HepG2 (cell line): ENCODE results near the gene SCG2. TPM values are rescaled to one million over a fixed set of nuclear protein-coding genes. Genes with fewer than 3 reads are reported as not detected.

Experiments
- ATAC-seq: fragments of 200-7000 bp; cut with Tn5 transposase; 3 replicates; pipeline ENCODE4 v1.9.1; 2020; ENCODE audit warnings: mild to moderate bottlenecking, moderate library complexity
- BruUV-seq: library from RNA; stranded (reverse); fragments of 400-500 nt; replicated peaks from 2 replicates; lab custom pipeline; 2021; lab: Mats Ljungman, UMichigan
- CTCF ChIA-PET: fragments of 300-600 bp; formaldehyde crosslinking; extraction: SDS; loops from one replicate; lab custom pipeline; 2021; ENCODE audit warnings: low total read pairs, inconsistent platforms, low intra/inter-chr PET ratio; lab: Yijun Ruan, JAX
- POLR2A ChIA-PET: fragments of 350-600 bp; sonication (Branson Sonifier 250); formaldehyde crosslinking; loops from one replicate; lab custom pipeline; 2020; ENCODE audit warnings: antibody characterized with exemption, inconsistent platforms; lab: Yijun Ruan, JAX
- DNase-seq: peaks from one replicate; pipeline ENCODE4 v3.0.0-alpha.2; 2015; ENCODE audit warnings: low spot score
- FAIRE-seq: peaks from 3 replicates; lab custom pipeline; 2011; peaks lifted over from hg19 to GRCh38; lab: Jason Lieb, UNC
- H2AFZ ChIP-seq: one replicate; pipeline ENCODE4 v1.6.1; 2011; ENCODE audit warnings: low read length, inconsistent platforms
- H3K27ac ChIP-seq: fragments of 300-600 bp; 3 replicates; pipeline ENCODE4 v1.8.0; 2011; ENCODE audit warnings: mixed run types, mild to moderate bottlenecking, mixed read lengths, low read length, inconsistent platforms; ENCODE audit not compliant: insufficient read depth; ENCODE audit errors: extremely low read length
- H3K27me3 ChIP-seq, 2 experiments: fragments of 200-600 bp in 1 of 2; 2 replicates in 1 of 2; 3 replicates in 1 of 2; pipeline versions ENCODE4 v1.6.0 to v1.8.0; 2011; ENCODE audit warnings: low read length in 2 of 2, mild to moderate bottlenecking in 2 of 2, moderate library complexity in 2 of 2, inconsistent platforms in 1 of 2; ENCODE audit not compliant: insufficient read depth in 2 of 2, control insufficient read depth in 1 of 2
- H3K36me3 ChIP-seq, 2 experiments: fragments of 200-600 bp in 1 of 2; replicated peaks in 1 of 2; 2 replicates in 1 of 2; 3 replicates in 1 of 2; pipeline versions ENCODE4 v1.5.1 to v1.8.0; 2011; ENCODE audit warnings: low read length in 2 of 2, inconsistent platforms in 1 of 2; ENCODE audit not compliant: insufficient read depth in 2 of 2, control insufficient read depth in 1 of 2
- H3K4me1 ChIP-seq: 2 replicates; pipeline ENCODE4 v1.5.1; 2012; ENCODE audit warnings: low read length, inconsistent platforms; ENCODE audit not compliant: insufficient read depth
- H3K4me2 ChIP-seq: 2 replicates; pipeline ENCODE4 v1.6.0; 2011; ENCODE audit warnings: low read depth, low read length, inconsistent platforms
- H3K4me3 ChIP-seq, 3 experiments: fragments of 200-600 bp in 1 of 3; sonication (generic), shearing (Covaris generic) in 1 of 3; replicated peaks in 1 of 3; 2 replicates each; pipeline ENCODE4 v1.5.1; 2011 to 2016; ENCODE audit warnings: low read length in 3 of 3, inconsistent platforms in 2 of 3, low read depth in 2 of 3, mild to moderate bottlenecking in 2 of 3, control low read depth in 1 of 3, mixed read lengths in 1 of 3; ENCODE audit not compliant: insufficient read depth in 1 of 3
- H3K79me2 ChIP-seq: one replicate; pipeline ENCODE4 v1.6.1; 2011; ENCODE audit warnings: low read length, inconsistent platforms; ENCODE audit not compliant: insufficient read depth
- H3K9ac ChIP-seq: 2 replicates; pipeline ENCODE4 v1.6.0; 2011; ENCODE audit warnings: mild to moderate bottlenecking, low read depth, low read length, inconsistent platforms; ENCODE audit not compliant: insufficient read depth
- H3K9me3 ChIP-seq: 2 replicates; pipeline ENCODE4 v1.5.1; 2012; ENCODE audit warnings: mild to moderate bottlenecking, low read length
- H4K20me1 ChIP-seq: 2 replicates; pipeline ENCODE4 v1.6.0; 2011; ENCODE audit warnings: inconsistent platforms, mild to moderate bottlenecking, low read length, moderate library complexity; ENCODE audit not compliant: insufficient read depth
- ADNP ChIP-seq: sonication (generic); formaldehyde crosslinking; IDR thresholded peaks from 2 replicates; pipeline ENCODE4 v1.4.0; 2020; ENCODE audit warnings: missing genetic modification reagents
- AGO2 ChIP-seq: fragments of 200-400 bp; formaldehyde crosslinking; optimal IDR thresholded peaks from 2 replicates; pipeline ENCODE3; 2017; ENCODE audit warnings: mild to moderate bottlenecking, low read depth, low read length, moderate library complexity
- CENPBD1 ChIP-seq: sonication (generic); formaldehyde crosslinking; IDR thresholded peaks from 2 replicates; pipeline ENCODE4 v1.8.0; 2022; ENCODE audit warnings: missing genetic modification reagents, low read depth, mild to moderate bottlenecking, borderline replicate concordance
- MEF2D ChIP-seq: sonication (generic); formaldehyde crosslinking; IDR thresholded peaks from 2 replicates; pipeline ENCODE4 v1.5.1; 2020; ENCODE audit warnings: mild to moderate bottlenecking, missing genetic modification reagents
- MYNN ChIP-seq: sonication (generic); formaldehyde crosslinking; IDR thresholded peaks from 2 replicates; pipeline ENCODE4 v1.4.0; 2020; ENCODE audit warnings: mild to moderate bottlenecking, low read depth, missing genetic modification reagents
- RAD51 ChIP-seq: fragments of 450-650 bp; IDR thresholded peaks from 2 replicates; pipeline ENCODE4 v1.6.1; 2016; ENCODE audit warnings: borderline replicate concordance
- RXRB ChIP-seq: IDR thresholded peaks from 2 replicates; pipeline ENCODE4 v1.6.1; 2016; ENCODE audit warnings: borderline replicate concordance, missing genetic modification reagents, missing compliant biosample characterization
- SIN3B ChIP-seq: fragments of 150-350 bp; IDR thresholded peaks from 2 replicates; pipeline ENCODE4 v1.6.1; 2014; ENCODE audit warnings: low read length
- TAF1 ChIP-seq: sonication (generic); formaldehyde crosslinking; IDR thresholded peaks from 2 replicates; pipeline ENCODE4 v1.4.0; 2020; ENCODE audit warnings: missing genetic modification reagents
- ZFP36 ChIP-seq: fragments of 150-350 bp; IDR thresholded peaks from 2 replicates; pipeline ENCODE4 v1.6.1; 2018; ENCODE audit warnings: borderline replicate concordance, low read length, low read depth; ENCODE audit not compliant: partially characterized antibody
- ZFP41 ChIP-seq: sonication (generic); formaldehyde crosslinking; IDR thresholded peaks from 2 replicates; pipeline ENCODE4 v1.4.0; 2020; ENCODE audit warnings: mild to moderate bottlenecking, missing genetic modification reagents, borderline replicate concordance
- ZNF260 ChIP-seq: sonication (generic); formaldehyde crosslinking; IDR thresholded peaks from 2 replicates; pipeline ENCODE4 v1.4.0; 2020; ENCODE audit warnings: missing genetic modification reagents, low read depth, mild to moderate bottlenecking, borderline replicate concordance
- ZNF460 ChIP-seq: sonication (generic); formaldehyde crosslinking; IDR thresholded peaks from 2 replicates; pipeline ENCODE4 v1.5.1; 2020; ENCODE audit warnings: missing genetic modification reagents, mild to moderate bottlenecking, borderline replicate concordance
- ZNF691 ChIP-seq: sonication (generic); formaldehyde crosslinking; IDR thresholded peaks from 2 replicates; pipeline ENCODE4 v1.4.0; 2020; ENCODE audit warnings: missing genetic modification reagents, low read depth, mild to moderate bottlenecking, borderline replicate concordance
- ZNF709 ChIP-seq: sonication (generic); formaldehyde crosslinking; IDR thresholded peaks from 2 replicates; pipeline ENCODE4 v1.5.0; 2020; ENCODE audit warnings: mild to moderate bottlenecking, missing genetic modification reagents
- ZNF747 ChIP-seq: sonication (generic); formaldehyde crosslinking; IDR thresholded peaks from 2 replicates; pipeline ENCODE4 v1.8.1; 2023; ENCODE audit warnings: missing genetic modification reagents, mild to moderate bottlenecking, borderline replicate concordance
- ZNF773 ChIP-seq: sonication (generic); formaldehyde crosslinking; IDR thresholded peaks from 2 replicates; pipeline ENCODE4 v1.4.0; 2020; ENCODE audit warnings: missing genetic modification reagents, borderline replicate concordance
- WGBS: methylation state at CpG from one replicate; pipeline ENCODE4 v1.1.6; 2017; ENCODE audit warnings: low lambda C conversion rate; 5-methylcytosine and 5-hydroxymethylcytosine counted together
- in situ Hi-C: cut with HindIII; loops from 2 replicates; pipeline ENCODE4 v1.10.0; 2017; ENCODE audit warnings: low pct_unique_long_range_greater_than_20kb; ENCODE audit not compliant: extremely low pct_ligation_motif_present
- intact Hi-C: fragments of 100-400 bp; cut with micrococcal nuclease; formaldehyde crosslinking; loops from one replicate; pipeline ENCODE4 v1.10.0; 2022; ENCODE audit not compliant: unreplicated experiment
- polyA plus RNA-seq, 8 experiments: library from polyadenylated mRNA; depleted of rRNA in 3 of 8; stranded (reverse) in 7 of 8; unstranded in 1 of 8; fragments of >200 nt; fragmentation: Illumina TruSeq in 4 of 8; extraction: Trizol in 4 of 8; gene quantifications; 2 replicates each; pipeline versions ENCODE4 v1.2.1 to v1.2.3, GENCODE V29; 2011 to 2016; ENCODE audit warnings: low read depth in 4 of 8, missing spikeins in 1 of 8, mixed read lengths in 1 of 8; ENCODE audit not compliant: insufficient read depth in 1 of 8
- total RNA-seq, 5 experiments: library from RNA; depleted of rRNA; stranded (reverse); fragments of >200 nt; fragmentation: Illumina TruSeq; extraction: Trizol; gene quantifications; 2 replicates each; pipeline ENCODE4 v1.2.3, GENCODE V29; 2016; ENCODE audit warnings: low read depth in 1 of 5

Gene SCG2
- total and polyA plus RNA-seq, 2 of the 13 experiments (the other 11 are each of a cell fraction or from before 2014, with no cell fraction given), result not detected

- no peak for TF ChIP-seq CENPBD1
Measured at GRCh38 chr2:223611061-223611460, 8.9 kb upstream of the SCG2 start (continued).

- CTCF ChIA-PET, result no interaction called here
- BruUV-seq, result no TSS peak
- Histone ChIP-seq H3K27ac (no peak overlapping the region), H3K36me3 (no peaks in the 10 kb centered on the region), H3K4me3 (no peak overlapping the region), H3K27me3 (peaks cover 0 to 4% of the 10 kb centered on the region in 2 experiments; a peak in 1 of 5 replicates), H3K4me2 (no peak overlapping the region), H4K20me1 (no peaks in the 10 kb centered on the region), H3K4me1 (no peaks in the 10 kb centered on the region), H2AFZ (no peak overlapping the region), H3K79me2 (no peaks in the 10 kb centered on the region), H3K9me3 (no peaks in the 10 kb centered on the region), H3K9ac (no peak overlapping the region)
- no peak for TF ChIP-seq ZNF747 (CRISPR knock-in tag)
- no peak for TF ChIP-seq RAD51
- no peak for TF ChIP-seq ZNF460 (CRISPR knock-in tag)
- no peak for TF ChIP-seq ZNF709
- POLR2A ChIA-PET, result no interaction called here
- FAIRE-seq (no peak), DNase-seq (no peak), ATAC-seq (no peak)
- intact Hi-C loops, result no loop called here
- in situ Hi-C loops, result no loop called here
- WGBS, result under 1% methylated on average over 5 of the region's 5 CpGs
Measured at GRCh38 chr2:223607476-223607875, 5.3 kb upstream of the SCG2 start.

GRCh38 chr2:223606946-223607345, 4.8 kb upstream of the SCG2 start:
- in situ Hi-C loops (no loop called here), intact Hi-C loops (no loop called here)
- H3K9me3 ChIP-seq, result no peaks in the 10 kb centered on the region
- no peak overlapping the region for H3K9ac ChIP-seq
- H4K20me1 ChIP-seq, result no peaks in the 10 kb centered on the region
- H3K27me3 ChIP-seq, result peaks cover 0 to 3% of the 10 kb centered on the region in 2 experiments; a peak in 1 of 5 replicates
- no peaks in the 10 kb centered on the region for H3K79me2 ChIP-seq
- no peaks in the 10 kb centered on the region for H3K4me1 ChIP-seq
- DNase-seq, result no peak
- BruUV-seq, result no TSS peak
- H3K4me2 ChIP-seq, result no peak overlapping the region
- POLR2A ChIA-PET, result no interaction called here
- CTCF ChIA-PET, result no interaction called here
- H2AFZ ChIP-seq, result no peak overlapping the region
- H3K4me3 ChIP-seq, result no peak overlapping the region
- FAIRE-seq, result no peak
- 0% methylated on average over 1 of the region's 1 CpG for WGBS
- H3K27ac ChIP-seq, result no peak overlapping the region
- no peak for ATAC-seq
- H3K36me3 ChIP-seq, result no peaks in the 10 kb centered on the region
- TF ChIP-seq RXRB, result no peak
- no peak for TF ChIP-seq MYNN (CRISPR knock-in tag)
- no peak for TF ChIP-seq ZNF773 (CRISPR knock-in tag)
- no peak for TF ChIP-seq ZFP36
- TF ChIP-seq ADNP, result no peak
- TF ChIP-seq SIN3B, result no peak
- TF ChIP-seq ZFP41 (CRISPR knock-in tag), result no peak
- TF ChIP-seq AGO2, result no peak
- TF ChIP-seq ZNF260 (CRISPR knock-in tag), result no peak
- no peak for TF ChIP-seq TAF1 (CRISPR knock-in tag)
- no peak for TF ChIP-seq ZNF691
- TF ChIP-seq MEF2D, result no peak
